B cell (primary cell): ENCODE results near the gene SPEM3.

ENCODE experiments used
- EZH2 ChIP-seq: IDR thresholded peaks from 2 replicates; pipeline ENCODE4 v1.6.1; 2012; ENCODE audit warnings: borderline replicate concordance, low read depth, mild to moderate bottlenecking, moderate library complexity, low read length; ENCODE audit not compliant: insufficient read depth, poor library complexity, severe bottlenecking
- TF ChIP-seq, protein P1 (sequence below): fragments of 200-600 bp; IDR thresholded peaks from one replicate; pipeline ENCODE4 v1.8.0; 2022; ENCODE audit warnings: antibody characterized with exemption, mild to moderate bottlenecking

DNA sequence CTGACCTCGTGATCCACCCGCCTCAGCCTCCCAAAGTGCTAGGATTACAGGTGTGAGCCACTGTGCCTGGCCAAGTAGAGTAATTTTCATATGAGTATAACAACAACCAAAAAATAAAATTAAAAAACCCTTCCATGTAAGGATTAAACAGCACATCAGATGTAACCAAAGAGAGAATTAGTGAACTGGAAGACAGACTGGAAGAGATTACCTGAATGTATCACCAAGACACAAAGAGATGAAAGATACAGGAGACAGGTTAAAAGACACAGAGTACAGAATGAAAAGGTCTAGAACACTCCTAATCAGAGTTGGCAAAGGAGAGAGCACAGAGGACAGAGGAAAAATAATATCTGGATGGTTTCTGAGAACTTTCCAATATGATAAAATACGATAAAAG is 49.5 kb upstream of the SPEM3 start:
- TF ChIP-seq, protein P1, sequence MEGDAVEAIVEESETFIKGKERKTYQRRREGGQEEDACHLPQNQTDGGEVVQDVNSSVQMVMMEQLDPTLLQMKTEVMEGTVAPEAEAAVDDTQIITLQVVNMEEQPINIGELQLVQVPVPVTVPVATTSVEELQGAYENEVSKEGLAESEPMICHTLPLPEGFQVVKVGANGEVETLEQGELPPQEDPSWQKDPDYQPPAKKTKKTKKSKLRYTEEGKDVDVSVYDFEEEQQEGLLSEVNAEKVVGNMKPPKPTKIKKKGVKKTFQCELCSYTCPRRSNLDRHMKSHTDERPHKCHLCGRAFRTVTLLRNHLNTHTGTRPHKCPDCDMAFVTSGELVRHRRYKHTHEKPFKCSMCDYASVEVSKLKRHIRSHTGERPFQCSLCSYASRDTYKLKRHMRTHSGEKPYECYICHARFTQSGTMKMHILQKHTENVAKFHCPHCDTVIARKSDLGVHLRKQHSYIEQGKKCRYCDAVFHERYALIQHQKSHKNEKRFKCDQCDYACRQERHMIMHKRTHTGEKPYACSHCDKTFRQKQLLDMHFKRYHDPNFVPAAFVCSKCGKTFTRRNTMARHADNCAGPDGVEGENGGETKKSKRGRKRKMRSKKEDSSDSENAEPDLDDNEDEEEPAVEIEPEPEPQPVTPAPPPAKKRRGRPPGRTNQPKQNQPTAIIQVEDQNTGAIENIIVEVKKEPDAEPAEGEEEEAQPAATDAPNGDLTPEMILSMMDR = no peak
- no peak for TF ChIP-seq EZH2
